Kidney epithelial cell (primary cell): ENCODE data around the gene RPH3AL. TPM values are rescaled to one million over a fixed set of nuclear protein-coding genes. Genes with fewer than 3 reads are reported as not detected.

Experiments
- DNase-seq: peaks from one replicate; pipeline ENCODE4 v3.0.0-alpha.2; 2010; ENCODE audit warnings: low read depth
- H3K27me3 ChIP-seq: 2 replicates; pipeline ENCODE4 v1.6.0; 2011; ENCODE audit warnings: low read length; ENCODE audit not compliant: control insufficient read depth, insufficient read depth
- H3K36me3 ChIP-seq: 2 replicates; pipeline ENCODE4 v1.5.1; 2011; ENCODE audit warnings: low read length; ENCODE audit not compliant: control insufficient read depth, insufficient read depth
- H3K4me3 ChIP-seq: 2 replicates; pipeline ENCODE4 v1.5.1; 2011; ENCODE audit warnings: low read depth, mild to moderate bottlenecking, control low read depth, low read length
- CTCF ChIP-seq: IDR thresholded peaks from 2 replicates; pipeline ENCODE4 v1.5.1; 2011; ENCODE audit warnings: mild to moderate bottlenecking, moderate library complexity, low read length, control low read depth, inconsistent platforms; ENCODE audit not compliant: insufficient read depth, poor library complexity, severe bottlenecking
- total RNA-seq: library from RNA; depleted of rRNA; stranded (reverse); fragments of >200 nt; gene quantifications from 2 replicates; pipeline ENCODE4 v1.2.3, GENCODE V29; 2015

Gene RPH3AL
- total RNA-seq, 1 donor from 2014 or later = 15.1 TPM

GRCh38 chr17:304461-304860, 48.1 kb downstream of the RPH3AL start:
- DNase-seq = no peak
- Histone ChIP-seq H3K27me3 (no peaks in the 10 kb centered on the region), H3K4me3 (no peak overlapping the region), H3K36me3 (no peaks in the 10 kb centered on the region)
- no peak for TF ChIP-seq CTCF

GRCh38 chr17:303168-303567, 49.4 kb downstream of the RPH3AL start:
- DNase-seq = no peak
- no peak overlapping the region for H3K4me3 ChIP-seq
- no peaks in the 10 kb centered on the region for H3K27me3 ChIP-seq
- no peaks in the 10 kb centered on the region for H3K36me3 ChIP-seq
- no peak for TF ChIP-seq CTCF

GRCh38 chr17:302300-302698, 50.3 kb downstream of the RPH3AL start:
- no peak for DNase-seq
- H3K27me3 ChIP-seq = no peaks in the 10 kb centered on the region
- TF ChIP-seq CTCF = no peak
- no peaks in the 10 kb centered on the region for H3K36me3 ChIP-seq
- no peak overlapping the region for H3K4me3 ChIP-seq

GRCh38 chr17:301681-302299, 50.8 kb downstream of the RPH3AL start:
- H3K36me3 ChIP-seq = no peaks in the 10 kb centered on the region

GRCh38 chr17:300881-301280, 51.7 kb downstream of the RPH3AL start:
- no peaks in the 10 kb centered on the region for H3K36me3 ChIP-seq
- DNase-seq = no peak

More at GRCh38 chr17:301681-302299, 50.8 kb downstream of the RPH3AL start:
- H3K27me3 ChIP-seq = no peaks in the 10 kb centered on the region
- no peak for TF ChIP-seq CTCF
- no peak for DNase-seq
- H3K4me3 ChIP-seq = no peak overlapping the region

More at GRCh38 chr17:300881-301280, 51.7 kb downstream of the RPH3AL start:
- no peak for TF ChIP-seq CTCF
- no peak overlapping the region for H3K4me3 ChIP-seq
- H3K27me3 ChIP-seq = no peaks in the 10 kb centered on the region
